Caco-2 (cell line): ENCODE measurements around the gene AHCYL2. TPM values are rescaled to one million over a fixed set of nuclear protein-coding genes. Genes with fewer than 3 reads are reported as not detected.

Source experiments
- BruUV-seq: library from RNA; stranded (reverse); fragments of 400-500 nt; replicated peaks from 2 replicates; lab custom pipeline; 2021; lab: Mats Ljungman, UMichigan
- CTCF ChIA-PET: fragments of 300-600 bp; sonication (Branson Sonifier 250); formaldehyde crosslinking; loops from one replicate; lab custom pipeline; 2022; ENCODE audit warnings: antibody characterized with exemption; lab: Charles Lee
- POLR2A ChIA-PET: fragments of 300-600 bp; sonication (Branson Sonifier 250); formaldehyde crosslinking; loops from one replicate; lab custom pipeline; 2022; ENCODE audit warnings: antibody characterized with exemption; lab: Charles Lee
- DNase-seq, 2 experiments: peaks; one replicate each; pipeline versions ENCODE4 v3.0.0 to v3.0.0-alpha.2; 2020 to 2022
- H3K27me3 ChIP-seq: replicated peaks from 2 replicates; pipeline ENCODE4 v1.6.0; 2011; ENCODE audit warnings: low read length; ENCODE audit not compliant: control insufficient read depth, insufficient read depth
- H3K36me3 ChIP-seq: 2 replicates; pipeline ENCODE4 v1.5.1; 2011; ENCODE audit warnings: low read length; ENCODE audit not compliant: control insufficient read depth, insufficient read depth
- H3K4me1 ChIP-seq: fragments of 250-450 bp; sonication (Bioruptor Pico); 2 replicates; pipeline ENCODE4 v1.5.1; 2020; ENCODE audit warnings: mild to moderate bottlenecking
- H3K4me3 ChIP-seq: 2 replicates; pipeline ENCODE4 v1.5.1; 2011; ENCODE audit warnings: low read depth, mild to moderate bottlenecking, control low read depth, low read length
- H3K9me3 ChIP-seq: fragments of 250-450 bp; sonication (Bioruptor Pico); 2 replicates; pipeline ENCODE4 v1.5.1; 2020; ENCODE audit warnings: mild to moderate bottlenecking, moderate library complexity
- H3K27ac Mint-ChIP-seq: one replicate; pipeline ENCODE4 v1.8.0; 2022; ENCODE audit warnings: mixed read lengths; ENCODE audit not compliant: unreplicated experiment
- H3K27me3 Mint-ChIP-seq: one replicate; pipeline ENCODE4 v1.8.0; 2022; ENCODE audit warnings: mixed read lengths; ENCODE audit not compliant: insufficient read depth, unreplicated experiment
- H3K36me3 Mint-ChIP-seq: one replicate; pipeline ENCODE4 v1.8.0; 2022; ENCODE audit warnings: mild to moderate bottlenecking, mixed read lengths; ENCODE audit not compliant: insufficient read depth, unreplicated experiment
- H3K4me1 Mint-ChIP-seq: one replicate; pipeline ENCODE4 v1.8.0; 2022; ENCODE audit warnings: low read depth, mixed read lengths; ENCODE audit not compliant: unreplicated experiment
- H3K4me3 Mint-ChIP-seq: one replicate; pipeline ENCODE4 v1.8.0; 2022; ENCODE audit warnings: mild to moderate bottlenecking, moderate library complexity, mixed read lengths; ENCODE audit not compliant: unreplicated experiment
- H3K9me3 Mint-ChIP-seq: one replicate; pipeline ENCODE4 v1.8.0; 2022; ENCODE audit warnings: mixed read lengths; ENCODE audit not compliant: unreplicated experiment
- CTCF ChIP-seq, 2 experiments: fragments of 200-600 bp in 1 of 2; IDR thresholded peaks; 1 replicate in 1 of 2; 2 replicates in 1 of 2; pipeline versions ENCODE4 v1.5.1 to v1.8.0; 2011 to 2022; ENCODE audit warnings: antibody characterized with exemption in 1 of 2, control low read depth in 1 of 2, inconsistent platforms in 1 of 2, low read depth in 1 of 2, low read length in 1 of 2, mild to moderate bottlenecking in 1 of 2, moderate library complexity in 1 of 2; ENCODE audit not compliant: insufficient read depth in 1 of 2, severe bottlenecking in 1 of 2, unreplicated experiment in 1 of 2
- intact Hi-C: fragments of 100-400 bp; cut with micrococcal nuclease; formaldehyde crosslinking; loops from one replicate; pipeline ENCODE4 v1.10.0; 2022; ENCODE audit not compliant: unreplicated experiment
- total RNA-seq: library from RNA; stranded (reverse); gene quantifications from 2 replicates; pipeline ENCODE4 v1.2.3, GENCODE V29; 2022

The AHCYL2 gene
- total RNA-seq, 1 experiment from 2014 or later = 15.8 TPM

- H3K36me3 Mint-ChIP-seq = no peaks in the 10 kb centered on the region
Measured at GRCh38 chr7:129466796-129467195, 242.0 kb downstream of the AHCYL2 start.

GRCh38 chr7:129468087-129468486 is 243.3 kb downstream of the AHCYL2 start:
- Histone ChIP-seq H3K27me3 (no peaks in the 10 kb centered on the region), H3K4me1 (no peaks in the 10 kb centered on the region), H3K9me3 (no peaks in the 10 kb centered on the region), H3K4me3 (no peak overlapping the region), H3K36me3 (no peaks in the 10 kb centered on the region)
- CTCF ChIA-PET = interaction anchor here (1.5 kb wide), 2 partner anchors 34 to 92 kb away, joined by 4 read pairs; partner anchors contain the start of gene STRIP2
- Mint-ChIP-seq H3K9me3 (no peaks in the 10 kb centered on the region), H3K4me1 (no peaks in the 10 kb centered on the region), H3K4me3 (no peak overlapping the region), H3K36me3 (no peaks in the 10 kb centered on the region), H3K27ac (no peak overlapping the region), H3K27me3 (no peaks in the 10 kb centered on the region)
- POLR2A ChIA-PET = no interaction called here
- BruUV-seq = no TSS peak
- no peak for DNase-seq
- no peak for TF ChIP-seq CTCF (IDR thresholded peaks at IDR 0.05; ENCODE audit: insufficient read depth in 1 of 2, low read depth in 1 of 2, low read length in 1 of 2, severe bottlenecking in 1 of 2, unreplicated experiment in 1 of 2)
- intact Hi-C loops = no loop called here

More at GRCh38 chr7:129466796-129467195, 242.0 kb downstream of the AHCYL2 start:
- no peaks in the 10 kb centered on the region for H3K4me1 ChIP-seq
- no peak overlapping the region for H3K4me3 ChIP-seq
- no peaks in the 10 kb centered on the region for H3K27me3 Mint-ChIP-seq
- H3K36me3 ChIP-seq = no peaks in the 10 kb centered on the region
- CTCF ChIA-PET = interaction anchor here (1.5 kb wide), 1 partner anchor 33 kb away, joined by 4 read pairs; the partner anchor contains the start of gene STRIP2
- intact Hi-C loops = no loop called here
- no peak for DNase-seq
- H3K9me3 Mint-ChIP-seq = no peaks in the 10 kb centered on the region
- H3K27ac Mint-ChIP-seq = no peak overlapping the region
- H3K4me1 Mint-ChIP-seq = no peaks in the 10 kb centered on the region
- no peaks in the 10 kb centered on the region for H3K27me3 ChIP-seq
- no TSS peak for BruUV-seq
- POLR2A ChIA-PET = no interaction called here
- H3K4me3 Mint-ChIP-seq = no peak overlapping the region
- TF ChIP-seq CTCF (IDR thresholded peaks at IDR 0.05; ENCODE audit: insufficient read depth in 1 of 2, low read depth in 1 of 2, low read length in 1 of 2, severe bottlenecking in 1 of 2, unreplicated experiment in 1 of 2) = no peak
- H3K9me3 ChIP-seq = no peaks in the 10 kb centered on the region

GRCh38 chr7:129468547-129468946 is 243.7 kb downstream of the AHCYL2 start:
- Histone ChIP-seq H3K27me3 (no peaks in the 10 kb centered on the region), H3K4me1 (no peaks in the 10 kb centered on the region), H3K36me3 (no peaks in the 10 kb centered on the region), H3K4me3 (no peak overlapping the region), H3K9me3 (no peaks in the 10 kb centered on the region)
- Mint-ChIP-seq H3K9me3 (no peaks in the 10 kb centered on the region), H3K4me1 (no peaks in the 10 kb centered on the region), H3K4me3 (no peak overlapping the region), H3K27ac (no peak overlapping the region), H3K36me3 (no peaks in the 10 kb centered on the region), H3K27me3 (no peaks in the 10 kb centered on the region)
- DNase-seq = no peak
- BruUV-seq = no TSS peak
- ChIA-PET POLR2A (no interaction called here), CTCF (interaction anchor here (1.5 kb wide), 2 partner anchors 34 to 92 kb away, joined by 4 read pairs; partner anchors contain the start of gene STRIP2)
- intact Hi-C loops = no loop called here
- no peak for TF ChIP-seq CTCF (IDR thresholded peaks at IDR 0.05; ENCODE audit: insufficient read depth in 1 of 2, low read depth in 1 of 2, low read length in 1 of 2, severe bottlenecking in 1 of 2, unreplicated experiment in 1 of 2)
